GM23338 (cell line): ENCODE data around the gene PPIF. TPM values are rescaled to one million over a fixed set of nuclear protein-coding genes. Genes with fewer than 3 reads are reported as not detected.

Experiments used
- ATAC-seq: fragments of 200-7000 bp; cut with Tn5 transposase; 3 replicates; pipeline ENCODE4 v1.9.1; 2020
- DNase-seq: peaks from one replicate; pipeline ENCODE4 v3.0.0-alpha.2; 2015; ENCODE audit warnings: low spot score
- H2AFZ ChIP-seq: fragments of 200-600 bp; sonication (generic); 2 replicates; pipeline ENCODE4 v1.8.0; 2016; ENCODE audit warnings: antibody characterized with exemption, mild to moderate bottlenecking, moderate library complexity
- H3F3A ChIP-seq: fragments of 200-600 bp; sonication (generic); replicated peaks from 2 replicates; pipeline ENCODE4 v1.8.0; 2017; ENCODE audit warnings: antibody characterized with exemption, mixed run types, low read depth
- H3K27ac ChIP-seq: fragments of 200-600 bp; sonication (generic); 2 replicates; pipeline ENCODE4 v1.6.1; 2016; ENCODE audit warnings: low read depth
- H3K27me3 ChIP-seq: fragments of 200-600 bp; sonication (generic); 2 replicates; pipeline ENCODE4 v1.8.0; 2016; ENCODE audit warnings: mild to moderate bottlenecking, mixed run types, moderate library complexity; ENCODE audit not compliant: insufficient read depth
- H3K36me3 ChIP-seq: fragments of 200-600 bp; sonication (generic); 2 replicates; pipeline ENCODE4 v1.8.0; 2016; ENCODE audit warnings: mild to moderate bottlenecking; ENCODE audit not compliant: insufficient read depth
- H3K4me1 ChIP-seq: fragments of 200-600 bp; sonication (generic); 2 replicates; pipeline ENCODE4 v1.8.0; 2016; ENCODE audit warnings: mild to moderate bottlenecking, moderate library complexity; ENCODE audit not compliant: insufficient read depth
- H3K4me2 ChIP-seq: fragments of 200-600 bp; sonication (generic); 2 replicates; pipeline ENCODE4 v1.7.1; 2017; ENCODE audit warnings: mixed run types
- H3K4me3 ChIP-seq: fragments of 200-600 bp; sonication (generic); 2 replicates; pipeline ENCODE4 v1.6.1; 2016; ENCODE audit warnings: mixed run types
- H3K79me2 ChIP-seq: fragments of 200-600 bp; sonication (generic); replicated peaks from 2 replicates; pipeline ENCODE4 v1.8.0; 2017; ENCODE audit warnings: mild to moderate bottlenecking; ENCODE audit not compliant: insufficient read depth
- H3K9me2 ChIP-seq: fragments of 200-600 bp; sonication (generic); 2 replicates; pipeline ENCODE4 v1.8.0; 2017; ENCODE audit not compliant: insufficient read depth
- H4K20me1 ChIP-seq: fragments of 200-600 bp; sonication (generic); replicated peaks from 2 replicates; pipeline ENCODE4 v1.8.0; 2017; ENCODE audit warnings: mild to moderate bottlenecking; ENCODE audit not compliant: insufficient read depth
- H3K27ac Mint-ChIP-seq: 2 replicates; pipeline ENCODE4 v1.8.0; 2020; ENCODE audit warnings: inconsistent platforms, mild to moderate bottlenecking, moderate library complexity, mixed read lengths
- H3K27me3 Mint-ChIP-seq: 3 replicates; pipeline ENCODE4 v1.8.0; 2022; ENCODE audit warnings: low read depth, mild to moderate bottlenecking, moderate library complexity, mixed read lengths, inconsistent platforms; ENCODE audit not compliant: insufficient read depth, poor library complexity
- H3K36me3 Mint-ChIP-seq: 3 replicates; pipeline ENCODE4 v1.8.0; 2021; ENCODE audit warnings: low read depth, mild to moderate bottlenecking, inconsistent platforms, moderate library complexity, mixed read lengths
- H3K4me1 Mint-ChIP-seq: 3 replicates; pipeline ENCODE4 v1.8.0; 2020; ENCODE audit warnings: mild to moderate bottlenecking, inconsistent platforms, mixed read lengths
- H3K4me3 Mint-ChIP-seq: 3 replicates; pipeline ENCODE4 v1.8.0; 2021; ENCODE audit warnings: moderate library complexity, mild to moderate bottlenecking, inconsistent platforms, mixed read lengths
- H3K9me3 Mint-ChIP-seq: 3 replicates; pipeline ENCODE4 v1.8.0; 2020; ENCODE audit warnings: moderate library complexity, mild to moderate bottlenecking, inconsistent platforms, mixed read lengths
- CREB1 ChIP-seq: fragments of 250-450 bp; sonication (Bioruptor Pico); IDR thresholded peaks from 2 replicates; pipeline ENCODE4 v1.5.0; 2020; ENCODE audit warnings: low read depth, mild to moderate bottlenecking, moderate library complexity
- CTCF ChIP-seq, 2 experiments: fragments of 200-600 bp in 1 of 2; sonication (generic) in 1 of 2; conservative IDR thresholded peaks; 2 replicates each; pipeline versions ENCODE4 v1.5.1 to v1.6.1; 2016 to 2017; ENCODE audit warnings: antibody characterized with exemption in 2 of 2, low read depth in 2 of 2, mild to moderate bottlenecking in 2 of 2, moderate library complexity in 1 of 2
- EZH2phosphoT487 ChIP-seq: fragments of 200-600 bp; sonication (generic); IDR thresholded peaks from one replicate; pipeline ENCODE4 v1.8.1; 2018; ENCODE audit warnings: antibody characterized with exemption; ENCODE audit not compliant: unreplicated experiment
- JUNB ChIP-seq: IDR thresholded peaks from one replicate; pipeline ENCODE4 v1.6.1; 2016; ENCODE audit warnings: antibody characterized with exemption; ENCODE audit not compliant: unreplicated experiment
- NANOG ChIP-seq: IDR thresholded peaks from 2 replicates; pipeline ENCODE4 v1.6.1; 2016; ENCODE audit warnings: antibody characterized with exemption, borderline replicate concordance
- REST ChIP-seq: IDR thresholded peaks from one replicate; pipeline ENCODE4 v1.6.1; 2018; ENCODE audit warnings: antibody characterized with exemption; ENCODE audit not compliant: unreplicated experiment
- STAT1 ChIP-seq: IDR thresholded peaks from one replicate; pipeline ENCODE4 v1.6.1; 2016; ENCODE audit warnings: antibody characterized with exemption; ENCODE audit not compliant: unreplicated experiment
- ZNF114 ChIP-seq: fragments of 250-450 bp; sonication (Bioruptor Pico); IDR thresholded peaks from 2 replicates; pipeline ENCODE4 v1.5.0; 2020; ENCODE audit warnings: mild to moderate bottlenecking, moderate library complexity
- polyA plus RNA-seq: library from polyadenylated mRNA; unstranded; fragments of >200 nt; fragmentation: Nextera tagmentation; extraction: Ambion mirVana; gene quantifications from 2 replicates; pipeline ENCODE4 v1.2.1, GENCODE V29; 2016
- total RNA-seq: library from RNA; depleted of rRNA; stranded (reverse); fragments of >200 nt; shearing (Covaris generic); gene quantifications from 2 replicates; pipeline ENCODE4 v1.2.3, GENCODE V29; 2014
- TF ChIP-seq, protein P1 (sequence below): fragments of 250-450 bp; sonication (Bioruptor Pico); IDR thresholded peaks from 2 replicates; pipeline ENCODE4 v1.5.0; 2020; ENCODE audit warnings: mild to moderate bottlenecking, moderate library complexity
- TF ChIP-seq, protein P2 (sequence below): IDR thresholded peaks from 2 replicates; pipeline ENCODE4 v1.6.1; 2016; ENCODE audit warnings: antibody characterized with exemption

Gene PPIF
- total and polyA plus RNA-seq, 2 experiments from 2014 or later, result 32.1 to 43.6 TPM

DNA sequence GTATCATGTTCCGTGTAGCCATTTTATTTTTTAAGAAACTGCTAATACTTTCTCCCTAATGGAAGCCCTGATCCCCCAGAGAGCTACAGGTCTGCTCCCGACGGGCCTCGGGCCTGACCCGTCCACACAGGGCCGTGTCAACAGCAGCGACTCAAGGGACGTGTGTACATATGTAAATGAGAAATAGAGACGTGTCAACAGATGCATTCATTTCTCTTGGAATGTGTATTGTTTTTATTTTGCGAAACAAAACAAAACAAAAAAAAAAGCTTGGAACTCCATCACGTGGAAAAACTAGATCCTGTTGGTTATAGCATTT, 31.7 kb upstream of the PPIF start (continued):
- TF ChIP-seq, protein P1, sequence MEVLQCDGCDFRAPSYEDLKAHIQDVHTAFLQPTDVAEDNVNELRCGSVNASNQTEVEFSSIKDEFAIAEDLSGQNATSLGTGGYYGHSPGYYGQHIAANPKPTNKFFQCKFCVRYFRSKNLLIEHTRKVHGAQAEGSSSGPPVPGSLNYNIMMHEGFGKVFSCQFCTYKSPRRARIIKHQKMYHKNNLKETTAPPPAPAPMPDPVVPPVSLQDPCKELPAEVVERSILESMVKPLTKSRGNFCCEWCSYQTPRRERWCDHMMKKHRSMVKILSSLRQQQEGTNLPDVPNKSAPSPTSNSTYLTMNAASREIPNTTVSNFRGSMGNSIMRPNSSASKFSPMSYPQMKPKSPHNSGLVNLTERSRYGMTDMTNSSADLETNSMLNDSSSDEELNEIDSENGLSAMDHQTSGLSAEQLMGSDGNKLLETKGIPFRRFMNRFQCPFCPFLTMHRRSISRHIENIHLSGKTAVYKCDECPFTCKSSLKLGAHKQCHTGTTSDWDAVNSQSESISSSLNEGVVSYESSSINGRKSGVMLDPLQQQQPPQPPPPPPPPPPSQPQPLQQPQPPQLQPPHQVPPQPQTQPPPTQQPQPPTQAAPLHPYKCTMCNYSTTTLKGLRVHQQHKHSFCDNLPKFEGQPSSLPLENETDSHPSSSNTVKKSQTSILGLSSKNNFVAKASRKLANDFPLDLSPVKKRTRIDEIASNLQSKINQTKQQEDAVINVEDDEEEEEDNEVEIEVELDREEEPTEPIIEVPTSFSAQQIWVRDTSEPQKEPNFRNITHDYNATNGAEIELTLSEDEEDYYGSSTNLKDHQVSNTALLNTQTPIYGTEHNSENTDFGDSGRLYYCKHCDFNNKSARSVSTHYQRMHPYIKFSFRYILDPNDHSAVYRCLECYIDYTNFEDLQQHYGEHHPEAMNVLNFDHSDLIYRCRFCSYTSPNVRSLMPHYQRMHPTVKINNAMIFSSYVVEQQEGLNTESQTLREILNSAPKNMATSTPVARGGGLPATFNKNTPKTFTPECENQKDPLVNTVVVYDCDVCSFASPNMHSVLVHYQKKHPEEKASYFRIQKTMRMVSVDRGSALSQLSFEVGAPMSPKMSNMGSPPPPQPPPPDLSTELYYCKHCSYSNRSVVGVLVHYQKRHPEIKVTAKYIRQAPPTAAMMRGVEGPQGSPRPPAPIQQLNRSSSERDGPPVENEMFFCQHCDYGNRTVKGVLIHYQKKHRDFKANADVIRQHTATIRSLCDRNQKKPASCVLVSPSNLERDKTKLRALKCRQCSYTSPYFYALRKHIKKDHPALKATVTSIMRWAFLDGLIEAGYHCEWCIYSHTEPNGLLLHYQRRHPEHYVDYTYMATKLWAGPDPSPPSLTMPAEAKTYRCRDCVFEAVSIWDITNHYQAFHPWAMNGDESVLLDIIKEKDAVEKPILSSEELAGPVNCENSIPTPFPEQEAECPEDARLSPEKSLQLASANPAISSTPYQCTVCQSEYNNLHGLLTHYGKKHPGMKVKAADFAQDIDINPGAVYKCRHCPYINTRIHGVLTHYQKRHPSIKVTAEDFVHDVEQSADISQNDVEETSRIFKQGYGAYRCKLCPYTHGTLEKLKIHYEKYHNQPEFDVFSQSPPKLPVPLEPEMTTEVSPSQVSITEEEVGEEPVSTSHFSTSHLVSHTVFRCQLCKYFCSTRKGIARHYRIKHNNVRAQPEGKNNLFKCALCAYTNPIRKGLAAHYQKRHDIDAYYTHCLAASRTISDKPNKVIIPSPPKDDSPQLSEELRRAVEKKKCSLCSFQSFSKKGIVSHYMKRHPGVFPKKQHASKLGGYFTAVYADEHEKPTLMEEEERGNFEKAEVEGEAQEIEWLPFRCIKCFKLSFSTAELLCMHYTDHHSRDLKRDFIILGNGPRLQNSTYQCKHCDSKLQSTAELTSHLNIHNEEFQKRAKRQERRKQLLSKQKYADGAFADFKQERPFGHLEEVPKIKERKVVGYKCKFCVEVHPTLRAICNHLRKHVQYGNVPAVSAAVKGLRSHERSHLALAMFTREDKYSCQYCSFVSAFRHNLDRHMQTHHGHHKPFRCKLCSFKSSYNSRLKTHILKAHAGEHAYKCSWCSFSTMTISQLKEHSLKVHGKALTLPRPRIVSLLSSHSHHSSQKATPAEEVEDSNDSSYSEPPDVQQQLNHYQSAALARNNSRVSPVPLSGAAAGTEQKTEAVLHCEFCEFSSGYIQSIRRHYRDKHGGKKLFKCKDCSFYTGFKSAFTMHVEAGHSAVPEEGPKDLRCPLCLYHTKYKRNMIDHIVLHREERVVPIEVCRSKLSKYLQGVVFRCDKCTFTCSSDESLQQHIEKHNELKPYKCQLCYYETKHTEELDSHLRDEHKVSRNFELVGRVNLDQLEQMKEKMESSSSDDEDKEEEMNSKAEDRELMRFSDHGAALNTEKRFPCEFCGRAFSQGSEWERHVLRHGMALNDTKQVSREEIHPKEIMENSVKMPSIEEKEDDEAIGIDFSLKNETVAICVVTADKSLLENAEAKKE (CRISPR knock-in tag), result no peak
- TF ChIP-seq CTCF (conservative IDR thresholded peaks at IDR 0.05; ENCODE audit: low read depth in 2 of 2), result no peak
- TF ChIP-seq NANOG, result no peak
- no peak for TF ChIP-seq EZH2phosphoT487
- TF ChIP-seq STAT1, result no peak
- no peak for TF ChIP-seq CREB1

DNA sequence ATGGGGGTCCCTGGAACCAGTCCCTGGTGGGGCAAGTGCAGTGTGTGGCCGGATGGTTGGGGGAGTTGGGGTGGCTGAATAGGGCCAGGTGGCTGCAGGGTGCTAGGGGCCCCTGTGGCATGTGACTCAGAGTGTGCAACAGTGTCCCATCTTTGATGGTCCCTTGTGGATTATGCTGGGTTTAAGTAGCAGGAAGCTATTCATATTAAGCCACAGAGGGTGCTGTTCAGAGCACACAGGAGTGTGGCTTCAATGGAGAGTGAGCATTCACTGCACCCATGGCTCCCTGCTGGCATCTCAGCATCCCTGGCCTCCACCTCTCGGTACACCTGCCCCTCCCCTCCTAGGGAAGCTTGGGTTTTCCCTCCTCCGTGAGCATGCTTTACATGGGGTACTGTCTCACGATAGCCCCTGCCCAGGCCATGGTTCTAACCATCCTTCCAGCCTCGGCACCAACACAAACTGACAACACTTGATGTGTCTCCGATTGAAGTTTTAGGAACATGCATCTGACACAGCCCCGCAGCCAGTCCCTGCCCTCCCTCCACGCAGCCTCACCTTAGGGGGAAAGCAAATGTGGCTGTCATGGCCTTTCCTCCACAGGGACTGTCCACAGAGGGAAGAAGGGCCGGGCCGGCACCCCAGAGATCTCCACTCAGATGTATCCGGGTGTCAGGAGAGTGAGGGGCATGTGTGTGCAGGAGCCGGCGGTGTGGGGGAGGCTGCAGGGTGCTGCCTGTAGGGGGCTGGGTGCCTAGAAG, 30.4 kb upstream of the PPIF start:
- H3K36me3 ChIP-seq, result no peaks in the 10 kb centered on the region
- H3K4me2 ChIP-seq, result peak overlapping the region; percentile 57; the same call in 1 of the 2 replicates
- Mint-ChIP-seq H3K36me3 (peaks cover 5% of the 10 kb centered on the region; the same call in 2 of the 3 replicates), H3K27me3 (peaks cover 40% of the 10 kb centered on the region), H3K9me3 (peaks cover 3% of the 10 kb centered on the region; the same call in 1 of the 3 replicates), H3K4me1 (peaks cover 33% of the 10 kb centered on the region), H3K27ac (no peak overlapping the region), H3K4me3 (no peak overlapping the region)
- no peak overlapping the region for H3K4me3 ChIP-seq
- no peak overlapping the region for H2AFZ ChIP-seq
- no peaks in the 10 kb centered on the region for H3K79me2 ChIP-seq
- no peaks in the 10 kb centered on the region for H4K20me1 ChIP-seq
- no peaks in the 10 kb centered on the region for H3F3A ChIP-seq
- H3K27me3 ChIP-seq, result no peaks in the 10 kb centered on the region
- peaks cover 18% of the 10 kb centered on the region for H3K4me1 ChIP-seq
- DNase-seq (no peak), ATAC-seq (peak; percentile 16)
- H3K9me2 ChIP-seq, result no peaks in the 10 kb centered on the region
- H3K27ac ChIP-seq, result no peak overlapping the region; the same call in 1 of the 2 replicates
- TF ChIP-seq JUNB, result no peak
- no peak for TF ChIP-seq REST
- TF ChIP-seq ZNF114 (CRISPR knock-in tag), result no peak
- TF ChIP-seq, protein P2, sequence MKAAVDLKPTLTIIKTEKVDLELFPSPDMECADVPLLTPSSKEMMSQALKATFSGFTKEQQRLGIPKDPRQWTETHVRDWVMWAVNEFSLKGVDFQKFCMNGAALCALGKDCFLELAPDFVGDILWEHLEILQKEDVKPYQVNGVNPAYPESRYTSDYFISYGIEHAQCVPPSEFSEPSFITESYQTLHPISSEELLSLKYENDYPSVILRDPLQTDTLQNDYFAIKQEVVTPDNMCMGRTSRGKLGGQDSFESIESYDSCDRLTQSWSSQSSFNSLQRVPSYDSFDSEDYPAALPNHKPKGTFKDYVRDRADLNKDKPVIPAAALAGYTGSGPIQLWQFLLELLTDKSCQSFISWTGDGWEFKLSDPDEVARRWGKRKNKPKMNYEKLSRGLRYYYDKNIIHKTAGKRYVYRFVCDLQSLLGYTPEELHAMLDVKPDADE, result no peak
